Mucosa of descending colon (tissue), 3 donors: Measurements from ENCODE around the gene RDH5. TPM values are rescaled to one million over a fixed set of nuclear protein-coding genes. Genes with fewer than 3 reads are reported as not detected.

Experiments
- ATAC-seq: fragments of 200-7000 bp; cut with Tn5 transposase; one replicate; pipeline ENCODE4 v1.9.1; 2020; ENCODE audit warnings: mild to moderate bottlenecking, moderate library complexity
- DNase-seq, 3 donors: peaks; one replicate each; pipeline ENCODE4 v3.0.0-alpha.2; 2020
- H3K36me3 ChIP-seq: fragments of 200-600 bp; one replicate; pipeline ENCODE4 v1.8.0; 2021; ENCODE audit warnings: low read depth, mild to moderate bottlenecking
- H3K4me1 ChIP-seq: fragments of 200-600 bp; one replicate; pipeline ENCODE4 v1.8.0; 2021; ENCODE audit warnings: low read depth, mild to moderate bottlenecking
- H3K4me3 ChIP-seq: fragments of 200-600 bp; one replicate; pipeline ENCODE4 v1.8.0; 2021; ENCODE audit warnings: mild to moderate bottlenecking
- H3K9me3 ChIP-seq: fragments of 200-600 bp; one replicate; pipeline ENCODE4 v1.8.0; 2021; ENCODE audit warnings: mild to moderate bottlenecking
- CTCF ChIP-seq: fragments of 200-600 bp; IDR thresholded peaks from one replicate; pipeline ENCODE4 v1.8.0; 2022; ENCODE audit warnings: antibody characterized with exemption, mild to moderate bottlenecking
- intact Hi-C, 2 donors: fragments of 100-400 bp; cut with DNase I in 1 of 2; cut with micrococcal nuclease in 1 of 2; formaldehyde crosslinking; loops; one replicate each; pipeline versions ENCODE4 v1.11.0 to v1.11.1; 2022; cut with DNase I, micrococcal nuclease
- total RNA-seq, 3 donors: library from RNA; stranded (reverse); fragmentation: NEBNext Ultra II Directional in 2 of 3; extraction: Animal tissue kit (Norgen Biotek cat#: 25700) in 2 of 3; gene quantifications; one replicate each; pipeline versions ENCODE4 v1.2.1 to v1.2.4, GENCODE V29; 2021 to 2023
- donor health status: DM: no; HTN: no; CAD: no; lungs with moderate emphysema.
- donor health status: DM: no; HTN: no; CAD: no.
- donor health status: DM: no; HTN: yes; CAD: no.

Gene RDH5
- total RNA-seq, 3 donors from 2014 or later: 21.5 to 48.1 (median 35.8) TPM

DNA sequence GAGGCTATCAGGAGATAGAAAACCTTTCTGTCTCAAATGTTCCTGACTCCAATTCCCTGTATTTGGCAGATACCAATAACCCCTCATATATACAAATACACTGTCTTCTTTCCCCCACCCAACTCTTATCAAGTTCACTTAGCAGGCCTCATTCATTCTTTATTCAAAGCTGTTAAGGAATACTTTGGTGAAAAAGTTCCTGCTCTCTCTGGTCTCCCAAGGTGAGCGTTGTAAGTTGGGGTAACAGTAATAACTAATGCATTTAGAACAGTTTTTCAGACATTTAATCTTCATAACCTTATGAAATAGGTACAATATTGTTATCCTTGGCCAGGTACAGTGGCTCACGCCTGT, 18.8 kb downstream of the RDH5 start:
- intact Hi-C loops: loop anchor here in 1 of 2 donors (10.0 kb wide), 1 partner anchor 196 kb away; the partner anchor contains the start of gene DGKA
- no peak overlapping the region for H3K4me3 ChIP-seq
- no peak for TF ChIP-seq CTCF
- DNase-seq (no peak), ATAC-seq (no peak)
- H3K36me3 ChIP-seq: no peaks in the 10 kb centered on the region
- no peaks in the 10 kb centered on the region for H3K9me3 ChIP-seq
- H3K4me1 ChIP-seq: peaks cover 17% of the 10 kb centered on the region

DNA sequence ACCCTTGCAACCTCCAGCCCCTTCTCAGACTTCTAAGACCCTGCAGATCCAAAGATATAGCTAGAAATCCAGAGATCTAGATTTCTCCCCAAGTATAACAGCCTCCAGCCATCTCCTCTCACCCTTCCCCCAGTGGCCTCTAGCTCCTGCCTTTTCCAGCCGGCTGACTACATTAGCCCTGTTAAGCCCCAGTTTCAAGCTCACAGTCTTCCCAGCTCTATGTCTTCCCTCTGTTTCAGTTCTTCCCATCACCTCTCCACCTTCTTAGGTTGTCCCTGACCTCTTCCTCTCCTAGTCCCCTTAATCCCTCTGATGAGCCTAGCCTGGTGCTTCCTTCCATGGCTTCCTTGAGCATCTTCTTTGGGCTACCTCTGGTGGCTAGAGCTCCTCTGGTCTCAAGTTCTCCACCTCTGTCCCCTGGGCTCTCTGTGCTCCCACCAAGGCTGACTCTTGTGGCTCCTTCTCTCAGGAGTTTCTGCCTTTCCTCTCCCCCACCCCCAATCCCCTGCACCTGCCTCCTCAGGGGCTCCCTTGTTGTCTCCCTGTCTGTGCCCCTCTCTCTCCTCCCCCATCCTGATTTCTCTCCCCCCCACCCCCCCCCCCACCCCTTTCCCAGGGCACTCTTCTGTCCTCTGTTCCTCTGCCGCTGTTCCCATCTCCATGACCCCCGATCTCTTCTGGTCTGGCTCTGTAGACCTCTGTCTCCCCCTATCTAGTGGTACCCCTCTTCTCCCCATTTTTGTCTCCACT, 21.9 kb downstream of the RDH5 start:
- no peak for DNase-seq
- Histone ChIP-seq H3K36me3 (no peaks in the 10 kb centered on the region), H3K4me1 (peaks cover 19% of the 10 kb centered on the region), H3K4me3 (no peak overlapping the region), H3K9me3 (no peaks in the 10 kb centered on the region)
- no peak for TF ChIP-seq CTCF
- ATAC-seq: no peak
- intact Hi-C loops: loop anchor here in 1 of 2 donors (5.0 to 10.0 kb wide), 2 partner anchors 53 to 200 kb away; no protein-coding TSS in a partner anchor

- Histone ChIP-seq H3K9me3 (no peaks in the 10 kb centered on the region), H3K4me3 (peak within 1 kb of the TSS; percentile 20), H3K36me3 (no peaks in the 10 kb centered on the region), H3K4me1 (peaks cover 16% of the 10 kb centered on the region)
- ATAC-seq (peak; percentile 57), DNase-seq (peak; percentile 74 to 83 (median 78))
- TF ChIP-seq CTCF: no peak
- intact Hi-C loops: loop anchor here in 1 of 2 donors (5.0 to 10.0 kb wide), 2 partner anchors 52 to 199 kb away; no protein-coding TSS in a partner anchor
These were observed 22.7 kb downstream of the RDH5 start, which contains the start of gene GDF11 for GRCh38 chr12:55742719-55743405. Gene GDF11 (plus strand): TSS chr12:55743122. CDS start chr12:55743317, 195 bp downstream.

- H3K9me3 ChIP-seq: no peaks in the 10 kb centered on the region
- H3K4me1 ChIP-seq: peaks cover 9% of the 10 kb centered on the region
- H3K36me3 ChIP-seq: no peaks in the 10 kb centered on the region
- peak overlapping the region; percentile 20 for H3K4me3 ChIP-seq
- ATAC-seq (peak; percentile 66), DNase-seq (peak; percentile 61 to 80 (median 73))
- intact Hi-C loops: loop anchor here in 1 of 2 donors (5.0 to 10.0 kb wide), 2 partner anchors 51 to 199 kb away; no protein-coding TSS in a partner anchor
- no peak for TF ChIP-seq CTCF
These were observed 23.5 kb downstream of the RDH5 start for GRCh38 chr12:55743406-55744339.
